Activated CD8-positive, alpha-beta memory T cell treated with anti-CD3 and anti-CD28 coated beads for 4 hours (primary cell): ENCODE results near the gene RNF8.
A peak's percentile ranks its signal among the peaks of the same experiment; 100 is the strongest.
"Not testable (repeated sequence)": the region's sequence is repeated elsewhere in the genome, so short reads cannot be mapped to it uniquely, and the experiment has no call there.

Experiments used
- DNase-seq, 2 donors: peaks; one replicate each; pipeline ENCODE4 v3.0.0-alpha.2; 2020; ENCODE audit warnings: low read depth in 2 of 2

Gene RNF8

GRCh38 chr6:37399795-37400490 lies 46.2 kb downstream of the RNF8 start:
- no peak for DNase-seq

GRCh38 chr6:37401658-37402057 lies 47.9 kb downstream of the RNF8 start:
- DNase-seq, result not testable (repeated sequence)

GRCh38 chr6:37406726-37407341 lies 53.1 kb downstream of the RNF8 start:
- DNase-seq, result no peak

- DNase-seq, result no peak
These were observed 54.2 kb downstream of the RNF8 start for GRCh38 chr6:37407948-37408347.

GRCh38 chr6:37409501-37409900 lies 55.7 kb downstream of the RNF8 start:
- DNase-seq, result no peak

GRCh38 chr6:37417393-37417792 lies 63.6 kb downstream of the RNF8 start:
- DNase-seq, result no peak

GRCh38 chr6:37418722-37419121 lies 64.9 kb downstream of the RNF8 start:
- DNase-seq, result no peak

- no peak for DNase-seq
These were observed 72.5 kb downstream of the RNF8 start for GRCh38 chr6:37426058-37426944.

GRCh38 chr6:37426945-37427510 lies 73.2 kb downstream of the RNF8 start:
- DNase-seq, result no peak

- no peak for DNase-seq
These were observed 75.6 kb downstream of the RNF8 start for GRCh38 chr6:37429352-37429750.

- no peak for DNase-seq
These were observed 78.8 kb downstream of the RNF8 start for GRCh38 chr6:37432590-37432915.

- peak; percentile 93 to 95 for DNase-seq
These were observed 79.3 kb downstream of the RNF8 start, which contains the start of gene CMTR1 for GRCh38 chr6:37432916-37433656. Gene CMTR1, plus strand, starts transcription at chr6:37433221. Its CDS starts 2,409 bp downstream, at chr6:37435630.

GRCh38 chr6:37433657-37434271 lies 80.0 kb downstream of the RNF8 start:
- DNase-seq, result peak; percentile 2 to 9

- DNase-seq, result no peak
These were observed 81.6 kb downstream of the RNF8 start for GRCh38 chr6:37435373-37435772.

GRCh38 chr6:37435816-37436215 lies 82.0 kb downstream of the RNF8 start:
- no peak for DNase-seq

GRCh38 chr6:37438930-37439329 lies 85.1 kb downstream of the RNF8 start:
- DNase-seq, result no peak

- no peak for DNase-seq
These were observed 87.9 kb downstream of the RNF8 start for GRCh38 chr6:37441651-37442050.

GRCh38 chr6:37442416-37443215 lies 88.8 kb downstream of the RNF8 start:
- no peak for DNase-seq

GRCh38 chr6:37443216-37443542 lies 89.4 kb downstream of the RNF8 start:
- not testable (repeated sequence) for DNase-seq
